ENCODE data around the gene LPIN1. TPM values are rescaled to one million over a fixed set of nuclear protein-coding genes. Genes with fewer than 3 reads are reported as not detected.
"Not testable (repeated sequence)": the region's sequence is repeated elsewhere in the genome, so short reads cannot be mapped to it uniquely, and the experiment has no call there.

LPIN1 gene
- total RNA-seq, 2 experiments from 2014 or later = 40.6 to 42.9 TPM

DNA sequence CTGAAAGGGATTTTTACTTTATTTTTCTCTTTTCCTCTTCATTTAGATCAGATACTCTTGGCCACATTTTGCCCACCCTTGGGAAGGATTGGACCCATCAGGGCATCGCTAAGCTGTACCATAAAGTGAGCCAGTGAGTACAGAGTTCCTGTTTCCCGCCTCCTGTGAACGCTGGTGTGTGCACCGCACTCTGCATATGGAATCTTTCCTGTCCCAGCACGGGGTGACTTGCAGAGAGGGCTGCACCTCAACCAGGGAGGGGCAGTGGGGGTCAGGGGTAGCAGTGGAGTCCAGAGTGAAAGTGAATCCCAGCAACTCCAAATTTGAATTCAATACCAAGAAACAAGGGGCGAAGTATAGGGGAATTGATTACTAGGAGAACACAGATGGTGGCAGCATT, 58.6 kb downstream of the LPIN1 start:
- no peak for DNase-seq
- Mint-ChIP-seq H3K27ac (no peak overlapping the region), H3K4me1 (peaks cover 11% of the 10 kb centered on the region), H3K27me3 (no peaks in the 10 kb centered on the region), H3K36me3 (ENCODE audit: low read depth) (peaks cover 49% of the 10 kb centered on the region), H3K9me3 (ENCODE audit: low read depth) (no peaks in the 10 kb centered on the region), H3K4me3 (no peak overlapping the region)
- ChIA-PET POLR2A (no interaction called here), CTCF (no interaction called here)
- intact Hi-C loops (cut with DNase I, micrococcal nuclease) = no loop called here
- ATAC-seq = no peak

DNA sequence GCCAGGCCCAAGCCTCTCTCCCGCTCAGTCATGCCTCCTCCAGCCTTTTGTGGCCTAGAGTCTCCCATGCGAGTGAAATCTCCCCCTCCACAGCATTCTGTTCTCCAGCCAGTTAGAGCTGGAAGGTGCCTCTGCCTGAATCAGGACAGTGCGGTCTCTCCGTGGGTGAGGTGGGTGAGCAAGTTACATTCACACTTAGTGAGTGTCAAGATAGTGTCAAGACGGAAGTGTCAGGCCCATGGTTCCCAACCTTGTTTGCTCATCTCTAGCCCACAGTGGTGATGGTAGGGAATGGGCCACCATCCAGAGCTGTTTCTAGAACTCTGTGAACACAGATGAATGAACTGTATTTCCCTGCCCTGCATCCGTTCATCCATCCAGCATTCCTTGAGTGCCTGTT, 59.5 kb downstream of the LPIN1 start:
- Mint-ChIP-seq H3K36me3 (ENCODE audit: low read depth) (peaks cover 46% of the 10 kb centered on the region), H3K27ac (no peak overlapping the region), H3K9me3 (ENCODE audit: low read depth) (no peaks in the 10 kb centered on the region), H3K4me3 (no peak overlapping the region), H3K4me1 (peaks cover 11% of the 10 kb centered on the region), H3K27me3 (no peaks in the 10 kb centered on the region)
- DNase-seq (no peak), ATAC-seq (no peak)
- ChIA-PET POLR2A (no interaction called here), CTCF (interaction anchor here (1.1 kb wide), 2 partner anchors 22 to 118 kb away, joined by 3 to 5 read pairs; no protein-coding TSS in a partner anchor)
- intact Hi-C loops (cut with DNase I, micrococcal nuclease) = no loop called here

DNA sequence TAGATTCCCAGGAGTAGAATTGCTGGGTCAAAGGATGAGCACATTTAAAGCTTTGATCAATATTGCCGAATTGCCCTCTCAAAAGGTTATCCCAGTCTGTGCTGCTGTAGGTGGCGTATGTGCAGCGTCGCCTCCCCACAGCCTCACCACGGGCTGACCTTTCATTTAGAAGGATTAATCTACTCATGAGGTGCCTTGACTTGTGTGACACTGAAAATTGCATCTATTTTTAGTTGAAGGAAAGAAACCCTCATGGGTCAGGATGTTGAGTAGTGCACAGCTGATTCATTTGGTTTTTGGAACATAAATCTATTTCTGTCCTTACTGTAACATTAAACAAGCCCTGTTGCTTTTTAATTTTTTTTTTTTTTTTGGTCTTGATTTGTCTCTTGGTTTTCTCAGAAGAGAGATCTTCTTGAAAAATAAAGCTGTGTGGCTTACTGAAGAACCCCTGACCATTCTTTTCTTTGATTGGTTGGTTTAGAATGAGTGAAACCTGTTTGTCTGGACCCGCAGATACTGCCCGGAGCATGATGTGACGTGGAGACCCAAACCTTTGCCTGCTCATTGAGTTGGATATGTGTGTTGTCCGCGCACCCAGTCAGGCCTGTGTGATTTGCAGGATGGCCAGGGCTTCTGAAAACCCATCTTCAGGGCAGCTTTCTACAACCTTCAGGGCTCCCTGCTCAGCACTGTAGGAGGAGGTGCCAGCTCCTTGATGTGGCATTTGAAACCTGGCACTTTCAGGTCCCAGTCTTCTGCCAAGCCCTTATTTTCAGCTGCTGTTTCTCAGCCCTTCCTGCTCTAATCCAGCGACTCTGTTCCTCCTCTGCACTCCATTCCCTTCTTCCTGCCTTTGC, 61.0 kb downstream of the LPIN1 start:
- DNase-seq = peak; percentile 47
- ChIA-PET CTCF (interaction anchor here (0.8 to 1.3 kb wide), 5 partner anchors 23 to 119 kb away, joined by 3 to 9 read pairs (median 4); no protein-coding TSS in a partner anchor), POLR2A (no interaction called here)
- Mint-ChIP-seq H3K9me3 (ENCODE audit: low read depth) (no peaks in the 10 kb centered on the region), H3K4me3 (no peak overlapping the region), H3K36me3 (ENCODE audit: low read depth) (peaks cover 48% of the 10 kb centered on the region), H3K27ac (peak overlapping the region; percentile 20), H3K27me3 (no peaks in the 10 kb centered on the region), H3K4me1 (peaks cover 11% of the 10 kb centered on the region)
- peak; percentile 89 for ATAC-seq
- intact Hi-C loops (cut with DNase I, micrococcal nuclease) = no loop called here

DNA sequence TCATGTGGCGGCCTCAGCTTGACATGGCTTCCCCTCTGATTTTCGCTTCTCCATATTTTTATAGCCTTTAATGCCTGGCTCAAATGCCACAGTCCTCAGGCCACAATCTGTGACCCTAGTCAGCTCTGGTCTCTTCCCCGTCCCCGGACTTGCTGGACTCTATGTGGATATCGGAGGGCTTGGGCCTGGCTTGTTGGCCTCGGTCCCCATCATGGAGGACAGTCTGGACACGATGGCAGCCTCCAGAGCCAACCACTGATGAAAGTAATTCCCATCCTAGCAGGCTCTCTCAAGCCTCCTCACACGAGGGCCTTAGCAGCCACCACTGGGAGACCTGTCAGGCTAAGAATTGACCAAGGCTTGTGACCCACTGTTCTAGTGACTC, 61.6 kb downstream of the LPIN1 start:
- peaks cover 48% of the 10 kb centered on the region for H3K36me3 Mint-ChIP-seq (ENCODE audit: low read depth)
- peak overlapping the region; percentile 20 for H3K27ac Mint-ChIP-seq
- H3K27me3 Mint-ChIP-seq = no peaks in the 10 kb centered on the region
- ATAC-seq (no peak), DNase-seq (no peak)
- POLR2A ChIA-PET = no interaction called here
- H3K4me1 Mint-ChIP-seq = peaks cover 11% of the 10 kb centered on the region
- CTCF ChIA-PET = interaction anchor here (0.8 to 1.3 kb wide), 2 partner anchors 23 to 120 kb away, joined by 4 to 9 read pairs; no protein-coding TSS in a partner anchor
- no peak overlapping the region for H3K4me3 Mint-ChIP-seq
- intact Hi-C loops (cut with DNase I, micrococcal nuclease) = no loop called here
- H3K9me3 Mint-ChIP-seq (ENCODE audit: low read depth) = no peaks in the 10 kb centered on the region

DNA sequence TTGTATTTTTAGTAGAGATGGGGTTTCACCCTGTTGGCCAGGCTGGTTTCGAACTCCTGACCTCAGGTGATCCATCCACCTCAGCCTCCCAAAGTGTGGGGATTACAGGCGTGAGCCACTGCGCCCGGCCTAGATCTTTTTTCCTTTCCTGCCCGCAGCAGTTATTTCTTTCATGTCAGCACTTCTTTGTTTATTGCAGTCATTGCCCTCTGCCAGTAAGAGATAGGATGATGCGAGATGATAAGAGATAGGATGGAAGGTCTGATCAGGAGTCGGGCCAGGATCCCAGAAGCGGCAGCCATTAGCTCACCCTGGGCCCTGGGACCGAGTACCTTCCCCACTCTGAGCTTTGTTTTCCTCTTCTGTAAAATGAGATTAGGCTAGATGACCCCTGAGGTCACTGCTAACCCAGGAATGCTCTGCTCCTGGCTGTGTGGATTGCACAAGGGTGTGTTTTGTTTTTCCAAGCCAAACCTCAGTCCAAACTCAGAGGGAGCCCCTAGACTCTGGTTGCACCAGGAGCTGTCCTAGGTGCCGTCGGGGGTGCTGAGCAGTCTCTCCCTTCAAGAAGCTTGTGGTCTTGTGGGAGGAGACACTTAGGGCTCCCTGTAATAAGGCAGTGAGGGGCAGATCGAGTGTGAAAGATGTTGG, 63.3 kb downstream of the LPIN1 start:
- peaks cover 48% of the 10 kb centered on the region for H3K36me3 Mint-ChIP-seq (ENCODE audit: low read depth)
- no peak for DNase-seq
- H3K9me3 Mint-ChIP-seq (ENCODE audit: low read depth) = no peaks in the 10 kb centered on the region
- intact Hi-C loops (cut with DNase I, micrococcal nuclease) = no loop called here
- H3K27ac Mint-ChIP-seq = no peak overlapping the region
- no peak for ATAC-seq
- POLR2A ChIA-PET = no interaction called here
- H3K27me3 Mint-ChIP-seq = no peaks in the 10 kb centered on the region
- CTCF ChIA-PET = interaction anchor here (0.6 to 1.4 kb wide), 4 partner anchors 30 to 1198 kb away, joined by 3 to 5 read pairs (median 4); no protein-coding TSS in a partner anchor
- H3K4me3 Mint-ChIP-seq = no peak overlapping the region
- peaks cover 11% of the 10 kb centered on the region for H3K4me1 Mint-ChIP-seq

DNA sequence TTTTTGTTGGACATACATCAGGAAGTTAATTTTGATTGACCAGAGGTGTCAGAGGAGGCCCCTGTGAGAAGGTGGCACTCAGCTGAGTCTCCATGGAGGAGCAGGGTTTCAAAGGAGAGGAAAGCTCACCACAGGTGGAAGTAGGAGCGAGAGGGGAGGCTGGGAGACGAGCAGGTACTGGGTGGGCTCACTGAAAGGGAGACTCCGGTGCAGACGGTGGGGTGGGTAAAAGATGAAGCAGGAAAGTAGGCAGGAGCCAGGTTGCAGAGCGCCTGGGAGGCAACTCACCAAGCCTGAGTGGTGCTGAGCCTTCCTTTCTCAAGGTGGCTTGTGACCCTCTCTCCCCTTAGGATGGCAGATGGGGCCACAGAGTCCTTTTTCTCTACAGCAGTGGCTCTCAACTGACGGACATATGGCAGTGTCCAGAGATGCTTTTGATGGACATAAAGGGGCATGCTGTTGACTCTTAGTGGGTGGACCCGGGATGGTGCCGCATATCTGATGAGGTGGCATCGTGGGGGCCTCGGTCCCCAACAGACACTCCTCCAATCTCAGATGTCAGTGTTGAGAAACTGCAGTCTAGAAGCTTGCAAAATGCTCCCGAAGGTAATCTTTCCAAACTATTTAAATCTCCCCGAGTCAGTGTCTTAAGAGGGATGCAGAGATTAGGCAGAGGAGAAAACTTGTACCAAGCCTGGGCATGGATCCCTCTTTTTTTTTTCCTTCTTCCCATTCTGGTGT, 64.0 kb downstream of the LPIN1 start:
- Mint-ChIP-seq H3K27me3 (no peaks in the 10 kb centered on the region), H3K4me3 (no peak overlapping the region), H3K4me1 (peaks cover 11% of the 10 kb centered on the region), H3K27ac (no peak overlapping the region), H3K9me3 (ENCODE audit: low read depth) (no peaks in the 10 kb centered on the region), H3K36me3 (ENCODE audit: low read depth) (peaks cover 49% of the 10 kb centered on the region)
- DNase-seq = no peak
- POLR2A ChIA-PET = no interaction called here
- CTCF ChIA-PET = interaction anchor here (0.5 to 1.4 kb wide), 4 partner anchors 114 to 1197 kb away, joined by 3 to 5 read pairs (median 4); no protein-coding TSS in a partner anchor
- ATAC-seq = no peak
- intact Hi-C loops (cut with DNase I, micrococcal nuclease) = no loop called here

DNA sequence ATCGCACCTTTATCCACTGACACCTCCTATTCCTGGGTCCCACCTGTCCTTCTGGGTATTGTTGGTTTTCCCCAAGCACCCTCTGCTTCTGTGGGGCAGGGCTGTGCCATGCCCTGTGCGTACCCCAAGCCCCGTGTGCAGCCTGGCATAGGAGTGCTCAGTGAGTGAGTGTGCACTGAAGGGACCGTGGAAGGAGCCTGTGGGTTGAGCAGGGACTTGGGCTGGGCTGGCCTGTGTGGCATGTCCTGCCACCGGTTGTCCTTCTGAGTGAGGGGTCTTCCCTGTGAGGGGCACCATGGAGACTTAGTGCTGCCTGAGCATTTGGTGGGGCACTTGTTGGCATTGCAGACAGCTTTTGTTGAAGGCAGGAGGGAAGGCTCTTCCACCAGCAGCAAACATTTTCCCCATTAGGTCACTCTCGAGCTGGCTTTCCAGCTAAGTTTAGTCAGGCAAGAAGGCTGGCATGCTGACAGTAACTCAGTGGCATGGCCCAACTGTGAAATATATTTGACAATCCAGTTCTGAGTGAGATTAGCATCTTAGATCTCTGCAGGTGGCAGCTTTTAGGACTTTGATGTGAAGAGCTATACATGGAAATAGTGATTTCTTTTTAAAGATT, 64.7 kb downstream of the LPIN1 start:
- peaks cover 49% of the 10 kb centered on the region for H3K36me3 Mint-ChIP-seq (ENCODE audit: low read depth)

DNA sequence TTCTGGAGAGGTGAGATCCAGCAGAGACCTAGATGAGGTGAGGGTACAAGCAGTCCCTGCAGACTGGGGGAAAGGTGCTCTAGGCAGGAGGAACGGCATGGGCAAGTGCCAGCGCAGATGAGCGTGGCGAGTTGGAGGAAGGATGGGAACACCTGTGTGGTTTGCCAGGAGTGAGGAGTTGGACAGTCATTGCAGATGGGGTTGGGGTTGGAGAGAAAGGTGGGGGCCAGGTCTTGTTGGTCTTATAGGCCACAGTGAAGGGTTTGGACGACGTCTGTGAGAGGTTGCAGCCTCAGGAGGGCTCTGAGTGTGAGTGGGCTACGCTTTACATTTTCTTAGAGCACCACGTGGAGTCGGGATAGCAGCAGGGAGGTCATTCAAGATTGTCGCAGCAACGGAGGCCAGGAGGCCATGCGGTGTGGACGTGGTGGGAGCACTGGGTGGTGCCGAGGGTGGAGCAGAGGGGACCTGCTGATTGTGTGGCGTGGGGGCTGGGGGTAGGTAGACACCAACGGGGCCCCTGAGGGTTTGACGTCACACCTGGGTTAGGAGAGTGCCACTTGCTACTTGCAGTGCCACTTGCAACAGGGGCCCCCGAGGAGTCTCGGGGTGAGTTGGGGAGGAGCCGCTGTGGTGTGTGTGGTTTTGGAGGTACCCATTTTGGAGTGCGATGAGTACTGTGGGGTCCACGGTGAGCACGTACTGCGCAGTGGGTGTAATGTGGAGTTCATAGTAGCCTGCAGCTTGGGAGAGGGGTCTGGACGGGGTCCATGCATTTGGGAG, 66.2 kb downstream of the LPIN1 start:
- no peaks in the 10 kb centered on the region for H3K9me3 Mint-ChIP-seq (ENCODE audit: low read depth)
- no peak overlapping the region for H3K4me3 Mint-ChIP-seq
- H3K27ac Mint-ChIP-seq = no peak overlapping the region
- intact Hi-C loops (cut with DNase I, micrococcal nuclease) = no loop called here
- CTCF ChIA-PET = no interaction called here
- no peaks in the 10 kb centered on the region for H3K27me3 Mint-ChIP-seq
- POLR2A ChIA-PET = no interaction called here
- no peak for ATAC-seq
- no peak for DNase-seq
- H3K4me1 Mint-ChIP-seq = peaks cover 3% of the 10 kb centered on the region
- peaks cover 55% of the 10 kb centered on the region for H3K36me3 Mint-ChIP-seq (ENCODE audit: low read depth)

More for the DNA sequence above, 64.7 kb downstream of the LPIN1 start:
- intact Hi-C loops (cut with DNase I, micrococcal nuclease) = no loop called here
- no peak for DNase-seq
- CTCF ChIA-PET = no interaction called here
- no peak overlapping the region for H3K27ac Mint-ChIP-seq
- POLR2A ChIA-PET = no interaction called here
- H3K4me3 Mint-ChIP-seq = no peak overlapping the region
- H3K9me3 Mint-ChIP-seq (ENCODE audit: low read depth) = no peaks in the 10 kb centered on the region
- ATAC-seq = no peak
- H3K4me1 Mint-ChIP-seq = peaks cover 11% of the 10 kb centered on the region
- H3K27me3 Mint-ChIP-seq = no peaks in the 10 kb centered on the region

DNA sequence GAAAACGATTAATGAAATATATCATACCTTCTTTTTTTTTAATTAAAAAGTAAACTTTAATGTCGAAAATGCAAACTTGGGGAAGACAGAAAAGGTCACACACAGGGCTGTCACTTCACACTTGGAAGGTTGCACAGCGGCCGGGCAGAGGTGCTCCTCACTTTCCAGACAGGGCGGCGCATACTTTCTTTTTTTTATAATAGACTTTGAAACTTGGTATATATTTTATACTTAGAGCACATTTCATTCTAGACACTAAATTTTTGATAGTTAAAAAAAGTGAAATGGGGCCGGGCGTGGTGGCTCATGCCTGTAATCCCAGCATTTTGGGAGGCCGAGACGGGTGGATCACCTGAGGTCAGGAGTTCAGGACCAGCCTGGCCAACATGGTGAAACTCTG, 66.9 kb downstream of the LPIN1 start:
- H3K9me3 Mint-ChIP-seq (ENCODE audit: low read depth); ATAC-seq; H3K27me3 Mint-ChIP-seq; H3K27ac Mint-ChIP-seq; POLR2A ChIA-PET; H3K4me3 Mint-ChIP-seq; H3K4me1 Mint-ChIP-seq; DNase-seq; intact Hi-C loops (cut with DNase I, micrococcal nuclease): not testable (repeated sequence)
- CTCF ChIA-PET = interaction anchor here (0.7 kb wide), 2 partner anchors 42 to 95 kb away, joined by 3 to 4 read pairs; no protein-coding TSS in a partner anchor
- peaks cover 53% of the 10 kb centered on the region for H3K36me3 Mint-ChIP-seq (ENCODE audit: low read depth)

DNA sequence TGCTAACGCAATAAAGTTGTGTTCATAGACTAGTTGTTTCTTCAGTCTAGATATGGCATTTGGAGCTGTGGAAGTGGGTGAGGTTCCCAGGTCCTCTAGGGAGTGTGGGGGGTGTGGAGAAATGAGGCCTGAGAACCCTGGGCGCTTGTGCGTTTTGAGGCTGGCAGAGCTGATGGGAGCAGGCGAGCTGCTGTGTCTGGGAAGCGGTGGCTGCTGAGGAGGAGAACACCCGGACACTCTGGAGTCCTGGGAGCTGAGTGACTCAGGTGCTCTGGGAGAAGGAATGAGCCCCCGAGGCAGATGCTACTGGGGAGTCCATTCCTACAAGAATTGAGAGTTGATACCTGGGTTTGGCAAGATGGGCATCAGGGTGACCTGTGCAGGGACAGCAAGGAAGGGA, 67.5 kb downstream of the LPIN1 start:
- Mint-ChIP-seq H3K36me3 (ENCODE audit: low read depth) (peaks cover 53% of the 10 kb centered on the region), H3K27me3 (no peaks in the 10 kb centered on the region), H3K27ac (no peak overlapping the region), H3K9me3 (ENCODE audit: low read depth) (no peaks in the 10 kb centered on the region), H3K4me3 (no peak overlapping the region), H3K4me1 (no peaks in the 10 kb centered on the region)
- intact Hi-C loops (cut with DNase I, micrococcal nuclease) = no loop called here
- ATAC-seq (no peak), DNase-seq (no peak)
- CTCF ChIA-PET = interaction anchor here (0.7 kb wide), 3 partner anchors 41 to 398 kb away, joined by 3 to 4 read pairs (median 4); no protein-coding TSS in a partner anchor
- POLR2A ChIA-PET = no interaction called here
